OCI-LY7 (cell line): ENCODE measurements around the gene KLHL33. TPM values are rescaled to one million over a fixed set of nuclear protein-coding genes. Genes with fewer than 3 reads are reported as not detected.
A peak's percentile ranks its signal among the peaks of the same experiment; 100 is the strongest.

Source experiments
- BruUV-seq: library from RNA; stranded (reverse); fragments of 400-500 nt; replicated peaks from 2 replicates; lab custom pipeline; 2021; lab: Mats Ljungman, UMichigan
- CTCF ChIA-PET: fragments of 300-600 bp; sonication (Branson Sonifier 250); formaldehyde crosslinking; loops from one replicate; lab custom pipeline; 2022; ENCODE audit warnings: antibody characterized with exemption; ENCODE audit not compliant: unreplicated experiment; lab: Charles Lee
- POLR2A ChIA-PET: fragments of 300-600 bp; sonication (Branson Sonifier 250); formaldehyde crosslinking; loops from one replicate; lab custom pipeline; 2022; ENCODE audit warnings: antibody characterized with exemption; lab: Charles Lee
- DNase-seq: peaks from one replicate; pipeline ENCODE4 v3.0.0-alpha.2; 2015; ENCODE audit warnings: low spot score
- H2AFZ ChIP-seq: fragments of 200-600 bp; sonication (generic), shearing (Covaris generic); 2 replicates; pipeline ENCODE4 v1.6.1; 2014; ENCODE audit warnings: mild to moderate bottlenecking, antibody characterized with exemption, low read length, moderate library complexity
- H3K27ac ChIP-seq: fragments of 200-600 bp; sonication (generic); 2 replicates; pipeline ENCODE4 v1.5.1; 2014; ENCODE audit warnings: mixed run types, low read depth, mild to moderate bottlenecking, moderate library complexity, low read length, inconsistent platforms; ENCODE audit not compliant: poor library complexity, severe bottlenecking
- H3K36me3 ChIP-seq: fragments of 200-600 bp; sonication (generic); 2 replicates; pipeline ENCODE4 v1.6.1; 2014; ENCODE audit warnings: mild to moderate bottlenecking, antibody characterized with exemption, low read length, moderate library complexity, mixed read lengths; ENCODE audit not compliant: insufficient read depth
- H3K4me1 ChIP-seq: fragments of 200-600 bp; sonication (generic); 2 replicates; pipeline ENCODE4 v1.5.1; 2014; ENCODE audit warnings: mild to moderate bottlenecking, low read length; ENCODE audit not compliant: insufficient read depth, poor library complexity, severe bottlenecking
- H3K4me2 ChIP-seq: fragments of 200-600 bp; sonication (generic); 2 replicates; pipeline ENCODE4 v1.6.1; 2014; ENCODE audit warnings: mild to moderate bottlenecking, low read length
- H3K4me3 ChIP-seq: fragments of 200-600 bp; sonication (generic); 2 replicates; pipeline ENCODE4 v1.5.1; 2014; ENCODE audit warnings: mild to moderate bottlenecking, low read depth, low read length; ENCODE audit not compliant: poor library complexity, severe bottlenecking
- H3K79me2 ChIP-seq: fragments of 200-600 bp; sonication (generic); 2 replicates; pipeline ENCODE4 v1.6.1; 2016; ENCODE audit warnings: low read depth, mild to moderate bottlenecking, low read length, moderate library complexity, mixed read lengths; ENCODE audit not compliant: insufficient read depth
- H3K9me2 ChIP-seq: fragments of 200-600 bp; sonication (generic); 2 replicates; pipeline ENCODE4 v1.6.1; 2016; ENCODE audit warnings: mild to moderate bottlenecking, low read length, mixed read lengths; ENCODE audit not compliant: insufficient read depth
- H3K9me3 ChIP-seq: fragments of 200-600 bp; sonication (generic); 2 replicates; pipeline ENCODE4 v1.6.1; 2014; ENCODE audit warnings: mild to moderate bottlenecking, mixed run types, low read length, mixed read lengths
- H4K20me1 ChIP-seq: fragments of 200-600 bp; sonication (generic); 2 replicates; pipeline ENCODE4 v1.6.1; 2014; ENCODE audit warnings: mild to moderate bottlenecking, antibody characterized with exemption, low read length, moderate library complexity, mixed read lengths; ENCODE audit not compliant: insufficient read depth
- CTCF ChIP-seq: fragments of 200-600 bp; sonication (generic); conservative IDR thresholded peaks from 2 replicates; pipeline ENCODE4 v1.5.1; 2014; ENCODE audit warnings: mild to moderate bottlenecking, antibody characterized with exemption, low read length, moderate library complexity, mixed read lengths
- EZH2phosphoT487 ChIP-seq: fragments of 200-600 bp; sonication (generic); IDR thresholded peaks from 2 replicates; pipeline ENCODE4 v1.6.1; 2018; ENCODE audit warnings: low read depth, borderline replicate concordance, mild to moderate bottlenecking, mixed run types, antibody characterized with exemption, low read length, moderate library complexity, mixed read lengths
- intact Hi-C: fragments of 100-400 bp; cut with micrococcal nuclease; formaldehyde crosslinking; loops from one replicate; pipeline ENCODE4 v1.10.0; 2022; ENCODE audit not compliant: unreplicated experiment
- total RNA-seq, 2 experiments: library from RNA; depleted of rRNA in 1 of 2; stranded (reverse); fragments of >200 nt in 1 of 2; shearing (Covaris generic) in 1 of 2; gene quantifications; 2 replicates each; pipeline ENCODE4 v1.2.3, GENCODE V29; 2014 to 2022

The KLHL33 gene
- total RNA-seq, 2 experiments from 2014 or later: 0.11 TPM; not detected in 1

- Histone ChIP-seq H3K4me1 (peaks cover 50% of the 10 kb centered on the region), H4K20me1 (no peaks in the 10 kb centered on the region), H3K4me2 (no peak overlapping the region), H2AFZ (no peak overlapping the region), H3K27ac (no peak overlapping the region), H3K4me3 (no peak overlapping the region), H3K36me3 (no peaks in the 10 kb centered on the region), H3K9me3 (no peaks in the 10 kb centered on the region), H3K9me2 (no peaks in the 10 kb centered on the region), H3K79me2 (no peaks in the 10 kb centered on the region)
- TF ChIP-seq CTCF: no peak
- no peak for TF ChIP-seq EZH2phosphoT487
- intact Hi-C loops: loop anchor here (5.0 kb wide), 1 partner anchor 264 kb away; the partner anchor contains the start of gene RNASE4
- no peak for DNase-seq
- CTCF ChIA-PET: no interaction called here
- no TSS peak for BruUV-seq
- POLR2A ChIA-PET: no interaction called here
Observed at GRCh38 chr14:20418501-20418909, 17.5 kb downstream of the KLHL33 start.

GRCh38 chr14:20417250-20418186, 18.4 kb downstream of the KLHL33 start:
- Histone ChIP-seq H3K27ac (no peak overlapping the region), H3K9me2 (no peaks in the 10 kb centered on the region), H4K20me1 (no peaks in the 10 kb centered on the region), H3K9me3 (no peaks in the 10 kb centered on the region), H3K4me1 (peaks cover 46% of the 10 kb centered on the region), H3K4me3 (no peak overlapping the region), H3K4me2 (no peak overlapping the region), H3K36me3 (no peaks in the 10 kb centered on the region), H2AFZ (peak overlapping the region; percentile 7; the same call in 1 of the 2 replicates), H3K79me2 (no peaks in the 10 kb centered on the region; the same call in 1 of the 2 replicates)
- BruUV-seq: no TSS peak
- ChIA-PET POLR2A (interaction anchor here (0.7 to 1.1 kb wide), 9 partner anchors 35 to 109 kb away, joined by 3 to 7 read pairs (median 4); partner anchors contain the start of genes APEX1, CCNB1IP1, OSGEP and PIP4P1), CTCF (no interaction called here)
- intact Hi-C loops: loop anchor here (5.0 kb wide), 1 partner anchor 265 kb away; the partner anchor contains the start of gene RNASE4
- TF ChIP-seq CTCF: no peak
- no peak for TF ChIP-seq EZH2phosphoT487
- DNase-seq: peak; percentile 23
